Activated CD8-positive, alpha-beta memory T cell treated with anti-CD3 and anti-CD28 coated beads, Interleukin-2, amount 50 U/mL, for 4 hours (primary cell): Measurements from ENCODE around the gene SIM1.

Experiments
- DNase-seq: peaks from one replicate; pipeline ENCODE4 v3.0.0-alpha.2; 2020

The SIM1 gene, protein sequence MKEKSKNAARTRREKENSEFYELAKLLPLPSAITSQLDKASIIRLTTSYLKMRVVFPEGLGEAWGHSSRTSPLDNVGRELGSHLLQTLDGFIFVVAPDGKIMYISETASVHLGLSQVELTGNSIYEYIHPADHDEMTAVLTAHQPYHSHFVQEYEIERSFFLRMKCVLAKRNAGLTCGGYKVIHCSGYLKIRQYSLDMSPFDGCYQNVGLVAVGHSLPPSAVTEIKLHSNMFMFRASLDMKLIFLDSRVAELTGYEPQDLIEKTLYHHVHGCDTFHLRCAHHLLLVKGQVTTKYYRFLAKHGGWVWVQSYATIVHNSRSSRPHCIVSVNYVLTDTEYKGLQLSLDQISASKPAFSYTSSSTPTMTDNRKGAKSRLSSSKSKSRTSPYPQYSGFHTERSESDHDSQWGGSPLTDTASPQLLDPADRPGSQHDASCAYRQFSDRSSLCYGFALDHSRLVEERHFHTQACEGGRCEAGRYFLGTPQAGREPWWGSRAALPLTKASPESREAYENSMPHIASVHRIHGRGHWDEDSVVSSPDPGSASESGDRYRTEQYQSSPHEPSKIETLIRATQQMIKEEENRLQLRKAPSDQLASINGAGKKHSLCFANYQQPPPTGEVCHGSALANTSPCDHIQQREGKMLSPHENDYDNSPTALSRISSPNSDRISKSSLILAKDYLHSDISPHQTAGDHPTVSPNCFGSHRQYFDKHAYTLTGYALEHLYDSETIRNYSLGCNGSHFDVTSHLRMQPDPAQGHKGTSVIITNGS

DNA sequence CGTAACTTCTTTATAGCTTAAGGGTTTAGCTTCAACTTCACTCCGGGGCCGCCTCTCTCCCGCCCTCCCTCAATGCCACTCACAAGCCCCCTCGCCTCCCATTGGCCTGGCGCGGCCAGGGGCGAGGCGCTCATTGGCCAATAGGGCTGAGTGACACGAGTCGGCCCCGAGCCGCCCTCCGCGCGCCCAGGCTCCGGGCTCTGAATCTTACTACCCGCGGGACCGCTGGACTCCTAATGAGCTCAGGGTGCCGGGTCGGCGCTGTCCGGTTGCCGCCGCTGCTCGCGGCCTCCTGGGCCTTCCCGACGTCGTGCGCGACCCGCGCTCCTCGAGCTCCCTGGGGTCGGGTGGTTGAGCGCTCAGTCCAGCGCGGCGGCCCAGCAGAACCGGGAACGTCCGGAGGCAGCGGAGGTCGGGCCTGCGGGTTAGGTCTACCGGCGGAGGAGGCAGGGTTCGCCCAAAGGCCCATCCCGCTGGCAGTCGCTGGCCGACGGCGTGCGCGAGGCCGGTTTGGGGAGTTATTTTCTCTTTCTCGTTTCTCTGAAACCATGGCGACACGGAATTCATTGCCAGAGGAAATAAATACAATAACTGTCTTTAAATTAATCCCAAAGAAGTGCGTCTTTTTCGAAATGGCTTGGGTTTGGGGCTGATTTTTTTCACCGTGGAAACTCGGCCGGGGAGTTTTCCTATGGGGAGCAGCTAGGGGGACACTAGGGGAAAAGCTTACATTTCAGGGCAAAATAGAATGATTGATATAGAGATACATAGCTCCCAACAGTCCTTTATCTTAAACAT, at the start of gene SIM1:
SIM1 (minus strand) TSS at position 19 of the 798 bp plus-strand sequence. CDS start 1,453 bp downstream, outside the sequence.
- no peak for DNase-seq

DNA sequence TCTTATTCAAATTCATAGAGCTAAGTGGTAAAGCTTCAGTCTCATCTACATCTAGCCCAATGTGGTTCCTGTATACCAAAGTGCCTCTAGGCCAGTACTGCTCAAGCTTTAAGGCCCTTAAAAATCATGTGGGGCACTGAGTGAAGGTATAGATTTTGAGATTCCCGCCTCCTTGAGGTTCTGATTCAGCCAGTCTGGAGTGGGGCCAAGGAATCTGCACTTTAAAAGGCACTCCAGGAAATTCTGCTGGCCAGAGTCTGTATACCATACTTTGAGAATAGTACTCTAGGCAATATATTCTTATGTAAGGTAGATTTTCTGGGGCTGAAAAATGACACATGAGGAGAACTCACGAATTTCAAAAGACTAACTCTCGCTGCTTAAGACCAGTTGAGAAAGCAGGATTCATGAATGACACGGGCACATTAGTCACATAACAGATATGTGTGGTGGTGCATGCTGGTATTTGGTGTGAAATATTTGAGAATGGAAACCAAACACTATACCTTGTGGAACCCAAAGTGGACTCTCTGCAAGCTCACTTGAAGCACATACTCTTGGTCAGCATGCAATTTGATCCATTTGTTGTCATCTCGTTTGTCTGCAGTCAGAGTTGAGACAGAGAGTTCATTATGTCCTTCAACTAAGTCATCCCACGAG, 47.6 kb upstream of the SIM1 start:
- no peak for DNase-seq

- no peak for DNase-seq
Measured at GRCh38 chr6:100509101-100509500, 44.4 kb upstream of the SIM1 start.

- DNase-seq, result no peak
Measured at GRCh38 chr6:100506651-100507050, 41.9 kb upstream of the SIM1 start.

GRCh38 chr6:100504786-100505737, 40.3 kb upstream of the SIM1 start:
- DNase-seq, result no peak

DNA sequence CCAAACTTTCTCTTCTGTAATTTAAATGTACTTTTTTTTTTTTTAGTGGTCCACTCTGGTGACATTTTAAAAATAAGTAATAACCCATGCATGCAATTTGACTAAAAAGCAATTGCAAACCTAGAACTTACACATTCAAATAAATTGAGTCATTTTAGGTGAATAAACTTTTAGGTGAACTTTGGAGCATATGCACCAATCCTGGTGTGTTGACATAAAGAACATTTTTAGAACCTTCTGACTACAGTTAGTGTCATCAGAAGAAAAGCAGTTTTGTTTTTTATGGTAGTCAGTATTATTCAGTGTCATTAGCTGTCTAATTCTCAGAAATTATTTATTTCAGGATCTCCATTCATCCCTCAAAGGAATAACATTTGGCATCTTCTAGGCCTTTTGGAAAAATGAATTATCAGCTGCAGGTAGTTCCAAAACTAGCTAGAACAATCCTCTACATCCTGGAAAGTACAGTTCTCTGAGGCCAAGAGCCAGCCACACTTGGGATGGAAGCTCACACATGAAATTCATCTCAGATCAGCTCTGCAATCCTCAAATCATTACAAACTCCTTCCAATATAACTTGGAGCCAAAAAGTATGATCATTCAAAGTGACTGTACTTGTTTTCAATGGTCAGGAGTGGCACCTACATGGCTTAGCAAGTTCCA, 38.5 kb upstream of the SIM1 start:
- no peak for DNase-seq

GRCh38 chr6:100493206-100493888, 28.6 kb upstream of the SIM1 start:
- no peak for DNase-seq

DNA sequence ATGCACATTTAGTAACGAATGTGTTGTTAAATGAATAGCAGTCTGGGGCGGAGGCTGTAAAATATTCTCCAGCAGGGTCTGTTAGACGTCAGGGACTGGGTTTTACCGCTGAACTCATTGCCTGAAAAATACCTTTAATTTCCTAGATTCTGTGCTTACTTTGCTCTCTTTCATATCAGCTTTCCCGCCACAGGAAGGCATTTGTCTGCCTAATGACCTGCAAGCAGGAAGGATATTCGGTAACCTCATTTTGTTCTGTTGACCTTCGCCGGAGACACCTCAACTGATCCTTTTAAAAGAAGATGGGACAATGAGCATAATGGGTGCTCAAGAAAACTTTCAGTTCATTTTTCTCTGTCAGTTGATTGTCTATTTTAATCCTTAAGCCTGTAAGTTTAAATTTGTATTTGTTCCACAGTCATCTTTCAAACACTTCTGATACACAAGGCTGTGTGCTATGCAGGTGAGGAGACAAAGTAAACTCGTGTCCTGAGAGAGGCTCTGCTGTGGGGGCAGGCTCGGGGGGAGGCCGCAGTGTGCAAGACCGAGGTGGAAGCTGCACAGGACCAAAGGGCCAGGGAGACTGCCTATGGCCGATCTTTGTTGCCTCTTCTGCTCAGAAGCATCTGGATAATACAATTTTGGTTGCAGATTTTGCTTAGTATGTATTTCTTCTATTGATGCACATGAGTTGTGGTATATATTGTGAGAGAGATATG, 27.4 kb upstream of the SIM1 start:
- no peak for DNase-seq

DNA sequence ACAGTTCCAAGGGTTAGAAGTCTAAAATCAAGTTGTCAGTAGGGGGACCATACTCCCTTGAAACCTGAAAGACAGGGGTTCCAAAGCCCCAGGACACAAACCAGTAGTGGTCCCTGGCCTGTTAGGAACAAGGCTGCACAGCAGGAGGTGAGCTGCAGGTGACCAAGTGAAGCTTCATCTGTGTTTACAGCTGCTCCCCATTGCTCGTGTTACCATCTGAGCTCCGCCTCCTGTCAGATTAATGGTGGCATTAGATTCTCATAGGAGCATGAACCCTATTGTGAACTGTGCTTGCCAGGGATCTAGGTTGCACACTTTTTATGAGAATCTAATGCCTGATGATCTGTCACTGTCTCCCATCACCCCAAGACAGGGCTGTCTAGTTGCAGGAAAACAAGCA, 25.3 kb upstream of the SIM1 start:
- DNase-seq, result no peak

DNA sequence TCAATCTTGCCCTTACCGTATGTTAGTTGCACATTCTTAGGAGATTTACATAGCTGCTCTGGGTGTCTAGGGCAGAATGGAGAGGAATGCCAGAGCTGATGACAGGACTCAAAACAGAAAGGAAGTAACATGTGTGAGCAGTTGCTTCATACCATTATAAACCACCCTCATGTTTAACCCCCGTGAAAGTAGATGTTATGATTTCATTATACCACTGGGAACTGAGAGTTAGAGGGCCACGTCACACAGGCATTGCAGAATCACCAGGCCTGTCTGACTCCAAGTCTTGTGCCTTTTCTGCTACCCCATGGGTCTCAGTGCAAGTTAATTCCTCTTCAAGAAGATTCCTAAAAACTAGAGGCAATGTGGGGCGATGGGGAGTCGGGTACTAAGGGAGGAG, 23.5 kb upstream of the SIM1 start:
- no peak for DNase-seq

GRCh38 chr6:100487638-100488037, 22.9 kb upstream of the SIM1 start:
- no peak for DNase-seq

DNA sequence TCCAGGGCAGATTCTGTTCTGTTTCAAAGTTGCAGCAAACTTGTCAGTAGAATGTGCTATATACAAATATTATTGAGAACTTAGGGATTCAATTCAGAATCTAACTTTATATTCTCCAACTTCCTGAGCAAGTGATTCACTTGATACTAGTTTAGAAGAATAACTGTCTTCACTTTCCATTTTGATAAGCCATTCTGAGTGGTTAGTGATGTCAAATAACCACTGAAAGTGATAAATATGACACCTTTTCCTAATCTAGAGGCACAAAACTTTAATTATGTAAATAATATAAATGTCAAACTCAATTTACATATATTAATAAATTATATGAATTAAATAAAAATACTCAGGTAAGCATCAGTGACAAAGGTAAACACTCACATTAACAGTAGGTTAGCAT, 20.5 kb upstream of the SIM1 start:
- no peak for DNase-seq

- no peak for DNase-seq
Measured at GRCh38 chr6:100484474-100484873, 19.8 kb upstream of the SIM1 start.

DNA sequence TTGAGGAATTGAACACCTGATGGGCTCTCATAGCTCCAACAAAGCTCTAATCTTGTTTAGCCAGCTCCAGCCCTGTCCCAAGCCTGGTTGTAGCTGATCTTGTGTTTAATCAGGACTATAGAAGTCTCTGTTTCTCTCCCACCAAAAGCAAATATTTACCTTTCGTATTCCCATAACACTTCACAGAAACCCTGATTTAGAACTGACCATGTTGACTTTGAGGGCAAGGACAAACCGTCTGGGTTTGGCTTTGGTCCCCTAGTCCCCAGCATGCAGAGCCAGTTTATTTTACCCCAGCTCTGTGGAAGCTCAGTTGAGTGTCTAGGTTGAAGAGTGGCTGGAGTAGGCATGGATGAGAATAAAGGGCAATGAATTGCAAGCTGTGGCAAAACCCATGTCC, 18.0 kb upstream of the SIM1 start:
- DNase-seq, result no peak

DNA sequence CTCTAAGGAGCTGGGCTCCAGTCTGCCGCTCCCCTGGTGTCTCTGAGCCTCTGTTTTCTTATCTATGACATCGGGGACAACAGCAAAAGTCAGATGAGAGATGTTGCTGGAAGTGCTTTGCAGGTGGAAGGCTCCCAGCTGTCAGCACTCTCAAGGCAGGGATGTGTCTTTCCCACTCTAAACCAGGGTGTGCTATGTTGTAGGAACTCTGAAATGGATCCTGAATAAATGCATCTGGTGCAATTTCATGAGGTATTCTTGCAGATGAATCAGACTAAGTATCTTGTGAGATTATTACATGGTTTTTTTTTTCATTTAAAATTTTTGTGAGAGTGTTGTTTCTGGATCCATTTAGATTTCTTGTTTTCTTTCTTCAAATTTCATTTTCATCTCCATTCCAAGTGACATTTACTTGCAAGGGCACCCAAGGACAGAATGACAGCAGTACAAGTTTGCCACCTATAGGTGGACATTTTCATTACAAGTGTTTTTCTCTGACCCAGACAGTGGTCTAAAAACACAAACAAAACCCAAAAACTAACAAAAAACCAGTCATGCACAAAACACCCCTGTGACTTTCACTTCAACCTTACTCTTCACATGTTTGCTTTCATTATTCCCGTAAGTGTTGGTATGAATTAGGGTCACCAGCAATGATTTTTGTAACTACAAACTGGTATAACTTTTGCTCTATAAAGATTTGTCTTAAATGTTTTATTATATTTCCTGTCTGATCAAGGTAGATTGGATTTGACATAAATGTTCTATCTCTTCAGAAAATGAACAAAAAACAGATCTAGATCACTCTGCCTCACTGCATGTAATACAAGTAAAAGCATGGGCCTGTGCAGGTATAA, 14.7 kb upstream of the SIM1 start:
- DNase-seq, result no peak

DNA sequence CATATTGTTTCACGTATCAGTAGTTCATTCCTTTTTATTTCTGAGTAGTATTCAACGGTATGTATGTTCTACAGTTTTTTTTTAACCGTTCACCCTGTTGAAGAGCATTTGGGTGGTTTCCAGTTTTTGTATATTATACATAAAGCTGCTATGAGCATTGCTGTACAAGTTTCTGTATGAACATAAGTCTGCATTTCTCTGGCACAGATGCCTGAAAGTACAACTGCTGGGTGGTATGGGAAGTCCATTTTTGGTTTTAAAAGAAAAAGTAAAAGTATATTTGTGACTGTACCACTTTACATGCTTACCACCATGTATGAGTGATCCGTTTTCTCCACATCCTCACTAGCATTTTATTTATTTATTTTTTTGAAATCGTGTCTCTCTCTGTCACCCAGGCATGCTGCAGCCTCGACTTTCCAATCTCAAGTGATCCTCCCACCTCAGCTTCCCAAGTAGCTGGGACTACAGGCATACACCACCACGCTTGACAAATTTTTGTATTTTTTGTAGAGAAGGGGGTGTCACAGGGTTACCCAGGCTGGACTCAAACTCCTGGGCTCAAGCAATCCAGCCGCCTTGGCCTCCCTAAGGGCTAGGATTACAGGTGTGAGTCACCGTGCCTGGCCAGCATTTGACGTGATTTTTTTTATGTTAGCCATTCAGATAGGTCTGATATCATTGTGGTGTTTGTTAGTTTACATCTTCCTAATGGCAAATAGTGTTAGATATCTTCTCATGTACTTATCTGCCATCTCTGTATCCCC, 11.0 kb upstream of the SIM1 start:
- no peak for DNase-seq

DNA sequence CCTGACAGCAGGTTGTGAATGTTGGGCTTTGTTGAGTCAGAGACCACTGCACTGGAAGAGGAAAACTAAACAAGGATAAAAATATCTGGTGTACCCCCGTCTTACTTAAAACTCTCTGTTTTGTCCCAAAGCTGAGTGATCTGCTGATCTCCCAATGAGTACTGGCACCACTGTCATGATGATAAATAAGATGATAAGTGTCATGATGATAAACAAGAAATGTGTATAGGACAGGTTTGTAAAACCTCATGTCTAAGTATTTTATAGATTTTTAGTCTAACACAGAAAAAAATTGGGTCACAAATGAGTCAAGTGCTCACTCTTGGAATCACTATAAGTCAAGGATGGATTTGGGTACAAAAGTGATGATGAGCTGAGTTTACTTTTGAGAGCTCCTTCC, 8.5 kb upstream of the SIM1 start:
- DNase-seq, result no peak

GRCh38 chr6:100472674-100473073, 8.0 kb upstream of the SIM1 start:
- no peak for DNase-seq
